Thyroid gland (tissue), 4 donors: ENCODE results near the gene RAPH1.

ENCODE experiments used
- POLR2A ChIP-seq, 2 donors: fragments of 450-650 bp; IDR thresholded peaks; one replicate each; pipeline ENCODE4 v1.6.1; 2017; ENCODE audit warnings: antibody characterized with exemption in 2 of 2, mild to moderate bottlenecking in 2 of 2, moderate library complexity in 1 of 2
- TF ChIP-seq, protein P1 (sequence below), 6 experiments: fragments of 200-600 bp in 3 of 6; fragments of 450-650 bp in 3 of 6; sonication (generic) in 3 of 6; IDR thresholded peaks; one replicate each; pipeline ENCODE4 v1.5.1; 2016 to 2019; ENCODE audit warnings: antibody characterized with exemption in 6 of 6, mild to moderate bottlenecking in 2 of 6, inconsistent platforms in 1 of 6, moderate library complexity in 1 of 6

DNA sequence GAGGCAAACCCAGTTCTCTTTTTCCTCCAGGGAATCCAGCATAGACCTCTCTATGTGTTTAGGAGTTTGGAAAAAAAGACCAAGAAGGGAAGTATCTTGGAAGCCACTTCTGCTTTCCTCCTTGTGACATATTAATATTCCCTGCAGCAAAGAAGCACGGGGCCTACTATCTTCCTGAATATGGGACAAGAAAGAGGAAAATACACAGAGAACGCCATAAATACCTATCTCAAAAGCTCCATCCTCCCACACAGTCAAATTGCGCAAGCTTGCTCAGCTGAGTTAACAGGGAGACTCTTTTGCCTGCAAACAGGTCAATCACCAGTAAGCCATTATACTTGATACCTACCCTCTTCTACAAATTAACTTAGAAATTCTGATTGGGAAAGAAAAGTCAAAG lies 16.7 kb upstream of the RAPH1 start:
- TF ChIP-seq, protein P1, sequence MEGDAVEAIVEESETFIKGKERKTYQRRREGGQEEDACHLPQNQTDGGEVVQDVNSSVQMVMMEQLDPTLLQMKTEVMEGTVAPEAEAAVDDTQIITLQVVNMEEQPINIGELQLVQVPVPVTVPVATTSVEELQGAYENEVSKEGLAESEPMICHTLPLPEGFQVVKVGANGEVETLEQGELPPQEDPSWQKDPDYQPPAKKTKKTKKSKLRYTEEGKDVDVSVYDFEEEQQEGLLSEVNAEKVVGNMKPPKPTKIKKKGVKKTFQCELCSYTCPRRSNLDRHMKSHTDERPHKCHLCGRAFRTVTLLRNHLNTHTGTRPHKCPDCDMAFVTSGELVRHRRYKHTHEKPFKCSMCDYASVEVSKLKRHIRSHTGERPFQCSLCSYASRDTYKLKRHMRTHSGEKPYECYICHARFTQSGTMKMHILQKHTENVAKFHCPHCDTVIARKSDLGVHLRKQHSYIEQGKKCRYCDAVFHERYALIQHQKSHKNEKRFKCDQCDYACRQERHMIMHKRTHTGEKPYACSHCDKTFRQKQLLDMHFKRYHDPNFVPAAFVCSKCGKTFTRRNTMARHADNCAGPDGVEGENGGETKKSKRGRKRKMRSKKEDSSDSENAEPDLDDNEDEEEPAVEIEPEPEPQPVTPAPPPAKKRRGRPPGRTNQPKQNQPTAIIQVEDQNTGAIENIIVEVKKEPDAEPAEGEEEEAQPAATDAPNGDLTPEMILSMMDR (IDR thresholded peaks at IDR 0.05), result no peak
- no peak for TF ChIP-seq POLR2A (IDR thresholded peaks at IDR 0.05)
